Psoas muscle (tissue), 8 donors: ENCODE results near the gene LONRF2. TPM values are rescaled to one million over a fixed set of nuclear protein-coding genes. Genes with fewer than 3 reads are reported as not detected.
"Not testable (repeated sequence)": the region's sequence is repeated elsewhere in the genome, so short reads cannot be mapped to it uniquely, and the experiment has no call there.

Experiments used
- ATAC-seq, 4 donors: fragments of 200-7000 bp; cut with Tn5 transposase; one replicate each; pipeline ENCODE4 v1.9.1; 2020; ENCODE audit warnings: moderate library complexity in 3 of 4, mild to moderate bottlenecking in 2 of 4
- DNase-seq, 2 donors: peaks; one replicate each; pipeline ENCODE4 v3.0.0-alpha.2; 2020
- H3K27ac ChIP-seq: fragments of 200-600 bp; one replicate; pipeline ENCODE4 v1.8.0; 2022
- H3K27me3 ChIP-seq, 3 donors: fragments of 200-600 bp in 1 of 3; one replicate each; pipeline versions ENCODE4 v1.6.1 to v1.8.0; 2013 to 2022; ENCODE audit warnings: low read length in 2 of 3, mild to moderate bottlenecking in 2 of 3, moderate library complexity in 1 of 3; ENCODE audit not compliant: insufficient read depth in 3 of 3
- H3K36me3 ChIP-seq, 2 donors: fragments of 200-600 bp in 1 of 2; one replicate each; pipeline versions ENCODE4 v1.6.1 to v1.8.0; 2013 to 2022; ENCODE audit warnings: low read depth in 1 of 2, mild to moderate bottlenecking in 1 of 2, moderate library complexity in 1 of 2; ENCODE audit not compliant: insufficient read depth in 1 of 2
- H3K4me1 ChIP-seq: fragments of 200-600 bp; one replicate; pipeline ENCODE4 v1.8.0; 2022
- H3K4me3 ChIP-seq: fragments of 200-600 bp; one replicate; pipeline ENCODE4 v1.8.0; 2022; ENCODE audit warnings: mild to moderate bottlenecking
- H3K9me3 ChIP-seq: fragments of 200-600 bp; one replicate; pipeline ENCODE4 v1.8.0; 2022
- WGBS, 3 donors: extraction: QIAGEN DNeasy Blood & Tissue Kit; methylation state at CpG; one replicate each; pipeline versions ENCODE4 v1.1.6 to v1.1.7; 2013; 5-methylcytosine and 5-hydroxymethylcytosine counted together
- intact Hi-C, 2 donors: fragments of 100-400 bp; cut with DNase I; formaldehyde crosslinking; loops; one replicate each; pipeline versions ENCODE4 v1.11.0 to v1.14.2; 2022
- polyA plus RNA-seq, 3 donors: library from polyadenylated mRNA; stranded (reverse); fragments of 200-250 nt; gene quantifications; one replicate each; pipeline ENCODE4 v1.2.3, GENCODE V29; 2013
- total RNA-seq, 4 donors: library from RNA; stranded (reverse); fragmentation: NEBNext Ultra II Directional in 2 of 4; extraction: Animal tissue kit (Norgen Biotek cat#: 25700) in 2 of 4; gene quantifications; one replicate each; pipeline versions ENCODE4 v1.2.1 to v1.2.4, GENCODE V29; 2021 to 2023
- TF ChIP-seq, protein P1 (sequence below): fragments of 200-600 bp; IDR thresholded peaks from one replicate; pipeline ENCODE4 v1.8.0; 2022; ENCODE audit warnings: antibody characterized with exemption
- donor health status: healthy with polysubstance abuse.
- donor health status: DM: no; HTN: no; CAD: no; lungs with moderate emphysema.
- donor health status: Bipolar disorder and iron deficiency.
- donor health status: healthy.
- donor health status: DM: yes; HTN: yes; CAD: no.
- donor health status: DM: no; HTN: no; CAD: no.
- donor health status: DM: no; HTN: no; CAD: no.
- donor health status: DM: yes; HTN: yes; CAD: no.

The LONRF2 gene
- total and polyA plus RNA-seq, 7 donors: 0.22 to 11.5 (median 5.7) TPM

- Histone ChIP-seq H3K36me3 (no peaks in the 10 kb centered on the region), H3K27me3 (peaks cover 0 to 12% (median 6%) of the 10 kb centered on the region in 3 donors), H3K4me1 (no peaks in the 10 kb centered on the region), H3K4me3 (no peak overlapping the region), H3K27ac (no peak overlapping the region), H3K9me3 (no peaks in the 10 kb centered on the region)
- DNase-seq: no peak
- no peak for ATAC-seq
- WGBS, 3 donors: 79 to 87% (median 79%) methylated on average over 4 of the region's 4 CpGs
- intact Hi-C loops: no loop called here
- TF ChIP-seq, protein P1, sequence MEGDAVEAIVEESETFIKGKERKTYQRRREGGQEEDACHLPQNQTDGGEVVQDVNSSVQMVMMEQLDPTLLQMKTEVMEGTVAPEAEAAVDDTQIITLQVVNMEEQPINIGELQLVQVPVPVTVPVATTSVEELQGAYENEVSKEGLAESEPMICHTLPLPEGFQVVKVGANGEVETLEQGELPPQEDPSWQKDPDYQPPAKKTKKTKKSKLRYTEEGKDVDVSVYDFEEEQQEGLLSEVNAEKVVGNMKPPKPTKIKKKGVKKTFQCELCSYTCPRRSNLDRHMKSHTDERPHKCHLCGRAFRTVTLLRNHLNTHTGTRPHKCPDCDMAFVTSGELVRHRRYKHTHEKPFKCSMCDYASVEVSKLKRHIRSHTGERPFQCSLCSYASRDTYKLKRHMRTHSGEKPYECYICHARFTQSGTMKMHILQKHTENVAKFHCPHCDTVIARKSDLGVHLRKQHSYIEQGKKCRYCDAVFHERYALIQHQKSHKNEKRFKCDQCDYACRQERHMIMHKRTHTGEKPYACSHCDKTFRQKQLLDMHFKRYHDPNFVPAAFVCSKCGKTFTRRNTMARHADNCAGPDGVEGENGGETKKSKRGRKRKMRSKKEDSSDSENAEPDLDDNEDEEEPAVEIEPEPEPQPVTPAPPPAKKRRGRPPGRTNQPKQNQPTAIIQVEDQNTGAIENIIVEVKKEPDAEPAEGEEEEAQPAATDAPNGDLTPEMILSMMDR: no peak
Measured at GRCh38 chr2:100344433-100344832, 22.1 kb upstream of the LONRF2 start.

DNA sequence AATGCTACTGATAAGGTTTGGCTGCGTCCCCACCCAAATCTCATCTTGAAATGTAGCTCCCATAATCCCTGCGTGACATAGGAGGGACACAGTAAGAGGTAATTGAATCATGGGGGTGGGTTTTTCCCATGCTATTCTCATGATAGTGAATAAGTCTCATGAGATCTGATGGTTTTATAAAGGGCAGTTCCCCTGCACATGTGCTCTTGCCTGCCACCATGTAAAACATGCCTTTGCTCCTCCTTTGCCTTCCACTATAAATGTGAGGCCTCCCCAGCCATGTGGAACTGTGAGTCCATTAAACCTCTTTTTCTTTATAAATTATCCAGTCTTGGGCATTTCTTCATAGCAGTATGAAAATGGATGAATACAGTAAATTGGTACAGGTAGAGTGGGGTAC, 20.2 kb upstream of the LONRF2 start:
- H3K36me3 ChIP-seq, DNase-seq, intact Hi-C loops, H3K4me3 ChIP-seq, H3K4me1 ChIP-seq, ATAC-seq, H3K9me3 ChIP-seq, H3K27ac ChIP-seq: not testable (repeated sequence)
- H3K27me3 ChIP-seq: peaks cover 6 to 12% (median 6%) of the 10 kb centered on the region in 3 donors
- 90 to 96% (median 93%) methylated on average over 2 of the region's 2 CpGs for WGBS, 3 donors

DNA sequence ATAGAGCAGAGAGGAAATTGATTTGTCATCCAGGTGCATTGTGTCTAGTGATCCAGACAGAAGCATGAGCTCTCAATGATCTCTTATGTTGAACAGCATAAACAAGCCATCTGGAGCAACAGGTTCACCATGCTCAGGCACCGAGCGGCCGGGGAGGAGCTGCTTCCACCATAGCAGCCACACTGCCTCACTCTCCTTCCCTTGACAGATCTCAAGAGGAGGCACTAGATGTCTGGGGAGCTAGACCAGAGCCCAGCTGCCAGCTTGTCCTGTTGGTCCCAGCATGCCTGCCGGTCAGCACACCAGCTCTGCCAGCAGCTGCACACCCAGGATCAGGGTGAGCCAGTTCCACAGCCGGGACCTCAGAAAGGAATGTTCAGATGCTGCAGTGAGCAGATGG, 17.5 kb upstream of the LONRF2 start:
- no peak for DNase-seq
- H3K4me3 ChIP-seq: no peak overlapping the region
- TF ChIP-seq, protein P1: no peak
- H3K27me3 ChIP-seq: peaks cover 6 to 12% (median 6%) of the 10 kb centered on the region in 3 donors
- no peak overlapping the region for H3K27ac ChIP-seq
- 28 to 39% (median 38%) methylated on average over 5 of the region's 5 CpGs for WGBS, 3 donors
- H3K36me3 ChIP-seq: no peaks in the 10 kb centered on the region
- no peaks in the 10 kb centered on the region for H3K9me3 ChIP-seq
- intact Hi-C loops: no loop called here
- H3K4me1 ChIP-seq: no peaks in the 10 kb centered on the region
- no peak for ATAC-seq

DNA sequence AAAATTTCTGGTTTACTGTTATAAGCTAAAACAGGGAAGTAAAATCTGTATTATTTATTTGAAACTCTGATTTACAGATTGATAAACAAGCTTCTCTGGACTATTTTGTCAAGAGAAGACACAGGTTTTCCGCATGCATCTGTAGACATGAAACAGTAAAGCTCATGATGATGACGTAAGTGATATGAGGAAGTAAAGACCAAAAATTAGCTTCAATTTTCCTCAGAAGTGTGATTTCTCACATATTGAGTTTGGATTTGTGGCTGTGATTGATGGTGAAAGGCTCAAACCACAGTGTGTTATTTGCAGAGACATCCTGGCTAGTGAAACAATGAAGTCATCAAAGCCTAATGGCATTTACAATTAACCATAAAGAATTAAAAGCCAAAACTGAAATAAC, 12.6 kb upstream of the LONRF2 start:
- Histone ChIP-seq H3K4me1 (no peaks in the 10 kb centered on the region), H3K9me3 (no peaks in the 10 kb centered on the region), H3K36me3 (no peaks in the 10 kb centered on the region), H3K27ac (no peak overlapping the region), H3K27me3 (peaks cover 3 to 9% (median 3%) of the 10 kb centered on the region in 3 donors), H3K4me3 (no peak overlapping the region)
- ATAC-seq (no peak), DNase-seq (no peak)
- WGBS, 3 donors: 87 to 91% (median 88%) methylated on average over 2 of the region's 2 CpGs
- TF ChIP-seq, protein P1: no peak
- intact Hi-C loops: no loop called here

DNA sequence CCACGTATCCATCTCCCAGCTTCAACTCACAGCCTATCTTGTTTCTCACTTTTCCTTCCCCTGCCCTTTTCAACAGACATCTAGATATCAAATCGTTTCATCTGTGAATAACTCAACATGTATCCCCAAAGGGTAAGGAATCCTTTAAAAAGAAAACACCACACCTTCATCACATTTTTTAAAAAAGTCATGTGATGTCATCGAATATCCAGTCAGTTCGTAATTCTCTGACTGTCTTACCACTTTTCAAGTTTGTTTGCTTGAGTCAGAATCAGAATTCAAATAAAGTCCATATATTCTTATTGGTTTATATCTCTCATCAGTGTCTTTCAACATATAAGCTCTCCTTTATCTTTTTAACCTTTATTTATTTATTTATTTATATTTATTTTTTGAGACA, 5.4 kb upstream of the LONRF2 start:
- H3K27ac ChIP-seq: no peak overlapping the region
- peaks cover 0 to 3% (median 0%) of the 10 kb centered on the region in 3 donors for H3K27me3 ChIP-seq
- ATAC-seq: no peak
- no peaks in the 10 kb centered on the region for H3K9me3 ChIP-seq
- DNase-seq: no peak
- H3K4me1 ChIP-seq: peaks cover under 1% of the 10 kb centered on the region
- no peak overlapping the region for H3K4me3 ChIP-seq
- intact Hi-C loops: no loop called here
- TF ChIP-seq, protein P1: no peak
- 84 to 91% (median 86%) methylated on average over 4 of the region's 4 CpGs for WGBS, 3 donors
- H3K36me3 ChIP-seq: no peaks in the 10 kb centered on the region
